SK-N-SH (cell line): ENCODE results near the gene FAM135A. TPM values are rescaled to one million over a fixed set of nuclear protein-coding genes. Genes with fewer than 3 reads are reported as not detected.
A peak's percentile ranks its signal among the peaks of the same experiment; 100 is the strongest.

Experiments
- CTCF ChIA-PET: fragments of 300-600, 350-600 bp; formaldehyde crosslinking; extraction: SDS; loops from one replicate; lab custom pipeline; 2021; lab: Yijun Ruan, JAX
- POLR2A ChIA-PET: fragments of 350-600 bp; sonication (Branson Sonifier 250); formaldehyde crosslinking; extraction: SDS; loops from one replicate; lab custom pipeline; 2020; ENCODE audit warnings: antibody characterized with exemption, inconsistent platforms; lab: Yijun Ruan, JAX
- DNase-seq: peaks from one replicate; pipeline ENCODE4 v3.0.0; 2012
- H2AFZ ChIP-seq: fragments of 200-600 bp; sonication (generic); 2 replicates; pipeline ENCODE4 v1.8.1; 2016; ENCODE audit warnings: antibody characterized with exemption, mild to moderate bottlenecking, low read depth
- H3F3A ChIP-seq: fragments of 200-600 bp; sonication (generic); replicated peaks from 2 replicates; pipeline ENCODE3; 2016; ENCODE audit warnings: antibody characterized with exemption, mild to moderate bottlenecking; ENCODE audit not compliant: insufficient read depth
- H3K27ac ChIP-seq, 2 experiments: fragments of 200-500 bp in 1 of 2; fragments of 200-600 bp in 1 of 2; sonication (Bioruptor generic) in 1 of 2; sonication (generic), shearing (Covaris generic) in 1 of 2; 2 replicates each; pipeline versions ENCODE4 v1.5.1 to v1.6.1; 2014 to 2016; ENCODE audit warnings: low read depth in 2 of 2, inconsistent platforms in 1 of 2, low read length in 1 of 2, mild to moderate bottlenecking in 1 of 2, mixed read lengths in 1 of 2
- H3K27me3 ChIP-seq: fragments of 200-600 bp; sonication (generic), shearing (Covaris generic); 2 replicates; pipeline ENCODE4 v1.6.1; 2016; ENCODE audit warnings: mixed run types; ENCODE audit not compliant: insufficient read depth
- H3K36me3 ChIP-seq, 2 experiments: fragments of 200-500 bp in 1 of 2; fragments of 200-600 bp in 1 of 2; sonication (Bioruptor generic) in 1 of 2; sonication (generic) in 1 of 2; replicated peaks in 1 of 2; 2 replicates each; pipeline versions ENCODE3 to v1.5.1; 2014 to 2016; ENCODE audit warnings: low read length in 1 of 2, mild to moderate bottlenecking in 1 of 2; ENCODE audit not compliant: insufficient read depth in 2 of 2, control insufficient read depth in 1 of 2
- H3K4me1 ChIP-seq, 2 experiments: fragments of 200-500 bp in 1 of 2; fragments of 200-600 bp in 1 of 2; sonication (Bioruptor generic) in 1 of 2; sonication (generic), shearing (Covaris generic) in 1 of 2; 2 replicates each; pipeline versions ENCODE4 v1.5.1 to v1.6.1; 2014 to 2016; ENCODE audit warnings: low read depth in 1 of 2, low read length in 1 of 2, mixed run types in 1 of 2; ENCODE audit not compliant: insufficient read depth in 2 of 2, control insufficient read depth in 1 of 2
- H3K4me2 ChIP-seq: fragments of 200-600 bp; sonication (generic), shearing (Covaris generic); 2 replicates; pipeline ENCODE4 v1.6.1; 2017; ENCODE audit warnings: mixed run types
- H3K4me3 ChIP-seq, 2 experiments: fragments of 200-500 bp in 1 of 2; fragments of 200-600 bp in 1 of 2; sonication (Bioruptor generic) in 1 of 2; sonication (generic), shearing (Covaris generic) in 1 of 2; 2 replicates each; pipeline versions ENCODE4 v1.5.1 to v1.8.1; 2014 to 2016; ENCODE audit warnings: low read depth in 2 of 2, inconsistent platforms in 1 of 2, low read length in 1 of 2, mild to moderate bottlenecking in 1 of 2, mixed read lengths in 1 of 2, moderate library complexity in 1 of 2
- H3K79me2 ChIP-seq: fragments of 200-600 bp; sonication (generic); 2 replicates; pipeline ENCODE4 v1.8.1; 2017; ENCODE audit warnings: mild to moderate bottlenecking; ENCODE audit not compliant: insufficient read depth
- H3K9ac ChIP-seq: fragments of 200-600 bp; sonication (generic); 2 replicates; pipeline ENCODE4 v1.6.1; 2017; ENCODE audit warnings: mixed run types
- H3K9me2 ChIP-seq: fragments of 200-600 bp; sonication (generic); 2 replicates; pipeline ENCODE4 v1.6.1; 2017; ENCODE audit warnings: mixed run types
- H3K9me3 ChIP-seq: fragments of 200-600 bp; sonication (generic); 2 replicates; pipeline ENCODE4 v1.6.1; 2017; ENCODE audit warnings: mixed run types, mild to moderate bottlenecking, moderate library complexity
- H4K20me1 ChIP-seq: fragments of 200-600 bp; sonication (generic); 2 replicates; pipeline ENCODE4 v1.6.1; 2017; ENCODE audit warnings: mild to moderate bottlenecking, mixed run types; ENCODE audit not compliant: insufficient read depth
- EZH2phosphoT487 ChIP-seq: fragments of 200-600 bp; sonication (generic); IDR thresholded peaks from 2 replicates; pipeline ENCODE4 v1.6.1; 2017; ENCODE audit warnings: low read depth, mixed run types, mild to moderate bottlenecking, antibody characterized with exemption, moderate library complexity, borderline replicate concordance
- FOXM1 ChIP-seq: IDR thresholded peaks from 2 replicates; pipeline ENCODE4 v1.4.0; 2012; ENCODE audit warnings: low read depth, mild to moderate bottlenecking
- MEF2A ChIP-seq: IDR thresholded peaks from 2 replicates; pipeline ENCODE4 v1.4.0; 2012; ENCODE audit warnings: low read depth, borderline replicate concordance
- NRF1 ChIP-seq: IDR thresholded peaks from 2 replicates; pipeline ENCODE4 v1.6.1; 2012; ENCODE audit warnings: low read depth, mild to moderate bottlenecking, low read length
- POLR2AphosphoS5 ChIP-seq: IDR thresholded peaks from 2 replicates; pipeline ENCODE4 v1.6.1; 2012; ENCODE audit warnings: low read depth, low read length
- RCOR1 ChIP-seq: fragments of 150-350 bp; IDR thresholded peaks from 2 replicates; pipeline ENCODE4 v1.6.1; 2017; ENCODE audit warnings: antibody characterized with exemption, low read length
- RFX5 ChIP-seq: IDR thresholded peaks from 2 replicates; pipeline ENCODE4 v1.6.1; 2012; ENCODE audit warnings: mild to moderate bottlenecking, improper control_type of control experiment, low read length
- SIN3A ChIP-seq: IDR thresholded peaks from 2 replicates; pipeline ENCODE4 v1.6.1; 2012; ENCODE audit warnings: low read depth, mild to moderate bottlenecking, low read length, moderate library complexity, borderline replicate concordance
- TCF12 ChIP-seq: IDR thresholded peaks from 2 replicates; pipeline ENCODE4 v1.4.0; 2012
- whole genome bisulfite sequencing: methylation state at CpG from one replicate; pipeline ENCODE4 v1.1.6; 2017; ENCODE audit warnings: low lambda C conversion rate; 5-methylcytosine and 5-hydroxymethylcytosine counted together
- polyA plus RNA-seq, 3 experiments: library from polyadenylated mRNA; depleted of rRNA; stranded (reverse); fragments of >200 nt; gene quantifications; 2 replicates each; pipeline ENCODE4 v1.2.3, GENCODE V29; 2012
- TF ChIP-seq, protein P1 (sequence below): IDR thresholded peaks from 2 replicates; pipeline ENCODE4 v1.4.0; 2012; ENCODE audit warnings: low read depth, borderline replicate concordance
- TF ChIP-seq, protein P2 (sequence below): IDR thresholded peaks from 2 replicates; pipeline ENCODE4 v1.4.0; 2012; ENCODE audit warnings: low read depth, borderline replicate concordance

FAM135A gene
- polyA plus RNA-seq, 1 of the 3 experiments (the other 2 are of a cell fraction): 2.6 TPM

DNA sequence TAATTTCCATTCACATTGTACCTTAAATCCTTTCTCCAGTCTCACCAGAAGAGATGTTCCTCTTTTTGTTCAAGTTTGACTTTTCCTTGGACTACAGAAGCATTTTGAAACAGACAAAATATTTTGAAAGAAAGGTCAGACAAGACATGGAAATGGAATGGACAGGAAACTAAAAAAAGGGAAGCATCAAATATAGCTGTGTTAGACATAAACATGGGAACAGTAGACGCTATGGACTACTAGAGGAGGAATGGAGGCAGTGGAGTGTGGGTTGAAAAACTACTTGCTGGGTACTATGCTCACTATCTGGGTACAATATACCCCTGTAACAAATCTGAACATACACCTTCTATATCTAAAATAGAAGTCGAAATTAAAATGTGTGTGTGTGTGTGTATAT, 4.1 kb upstream of the FAM135A start:
- TF ChIP-seq, protein P1, sequence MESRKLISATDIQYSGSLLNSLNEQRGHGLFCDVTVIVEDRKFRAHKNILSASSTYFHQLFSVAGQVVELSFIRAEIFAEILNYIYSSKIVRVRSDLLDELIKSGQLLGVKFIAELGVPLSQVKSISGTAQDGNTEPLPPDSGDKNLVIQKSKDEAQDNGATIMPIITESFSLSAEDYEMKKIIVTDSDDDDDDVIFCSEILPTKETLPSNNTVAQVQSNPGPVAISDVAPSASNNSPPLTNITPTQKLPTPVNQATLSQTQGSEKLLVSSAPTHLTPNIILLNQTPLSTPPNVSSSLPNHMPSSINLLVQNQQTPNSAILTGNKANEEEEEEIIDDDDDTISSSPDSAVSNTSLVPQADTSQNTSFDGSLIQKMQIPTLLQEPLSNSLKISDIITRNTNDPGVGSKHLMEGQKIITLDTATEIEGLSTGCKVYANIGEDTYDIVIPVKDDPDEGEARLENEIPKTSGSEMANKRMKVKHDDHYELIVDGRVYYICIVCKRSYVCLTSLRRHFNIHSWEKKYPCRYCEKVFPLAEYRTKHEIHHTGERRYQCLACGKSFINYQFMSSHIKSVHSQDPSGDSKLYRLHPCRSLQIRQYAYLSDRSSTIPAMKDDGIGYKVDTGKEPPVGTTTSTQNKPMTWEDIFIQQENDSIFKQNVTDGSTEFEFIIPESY: no peak
- no peak for TF ChIP-seq MEF2A
- no peak for TF ChIP-seq FOXM1
- TF ChIP-seq TCF12: no peak
- TF ChIP-seq POLR2AphosphoS5: no peak
- no peak for TF ChIP-seq NRF1
- TF ChIP-seq, protein P2, sequence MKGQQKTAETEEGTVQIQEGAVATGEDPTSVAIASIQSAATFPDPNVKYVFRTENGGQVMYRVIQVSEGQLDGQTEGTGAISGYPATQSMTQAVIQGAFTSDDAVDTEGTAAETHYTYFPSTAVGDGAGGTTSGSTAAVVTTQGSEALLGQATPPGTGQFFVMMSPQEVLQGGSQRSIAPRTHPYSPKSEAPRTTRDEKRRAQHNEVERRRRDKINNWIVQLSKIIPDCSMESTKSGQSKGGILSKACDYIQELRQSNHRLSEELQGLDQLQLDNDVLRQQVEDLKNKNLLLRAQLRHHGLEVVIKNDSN: no peak
- TF ChIP-seq EZH2phosphoT487: no peak
- Histone ChIP-seq H3K27ac (no peak overlapping the region), H3K9ac (no peak overlapping the region), H3K4me1 (peaks cover 0 to 6% of the 10 kb centered on the region in 2 experiments; a peak in 3 of 4 replicates), H3K79me2 (no peaks in the 10 kb centered on the region), H3K36me3 (no peaks in the 10 kb centered on the region), H4K20me1 (no peaks in the 10 kb centered on the region), H3K4me3 (no peak overlapping the region), H3K4me2 (no peak overlapping the region), H3F3A (peaks cover 5% of the 10 kb centered on the region), H3K27me3 (no peaks in the 10 kb centered on the region), H3K9me3 (no peaks in the 10 kb centered on the region), H2AFZ (no peak overlapping the region), H3K9me2 (no peaks in the 10 kb centered on the region)
- POLR2A ChIA-PET: no interaction called here
- no peak for DNase-seq
- 72% methylated on average over 2 of the region's 2 CpGs for WGBS
- CTCF ChIA-PET: interaction anchor here (0.6 kb wide), 1 partner anchor 207 kb away, joined by 3 read pairs; no protein-coding TSS in a partner anchor

DNA sequence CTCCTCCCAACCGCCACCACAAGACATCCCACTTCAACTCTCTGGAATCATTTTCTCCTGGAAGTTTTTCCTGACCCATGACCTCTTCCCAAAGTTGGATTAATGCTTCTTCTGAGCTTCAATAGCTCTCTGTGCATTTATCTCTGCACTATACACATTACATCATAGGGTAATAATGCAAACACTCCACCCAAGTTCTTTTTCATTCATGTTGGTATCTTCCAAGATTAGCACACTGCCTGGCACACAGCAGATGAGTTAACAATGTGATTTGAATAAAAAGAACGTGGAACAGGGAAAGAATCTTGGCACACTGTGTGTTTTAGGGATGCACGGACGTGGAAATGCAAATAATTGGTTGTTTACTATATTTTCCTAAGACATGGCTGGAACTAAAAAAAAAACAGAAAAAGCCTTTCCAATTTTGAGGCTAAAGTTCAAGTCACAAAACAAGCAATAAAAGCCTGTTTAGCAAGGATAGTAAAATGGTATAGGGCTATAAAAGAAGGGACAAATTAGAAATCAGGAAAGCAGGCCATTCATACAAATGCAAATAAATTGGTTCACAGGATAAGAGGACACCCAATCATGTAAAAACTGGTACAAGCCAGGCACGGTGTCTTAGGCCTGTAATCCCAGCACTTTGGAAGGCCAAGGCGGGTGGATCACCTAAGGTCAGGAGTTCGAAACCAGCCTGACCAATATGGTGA, 1.6 kb upstream of the FAM135A start:
- WGBS: 94% methylated on average over 7 of the region's 7 CpGs
- CTCF ChIA-PET: no interaction called here
- Histone ChIP-seq H3K9ac (no peak overlapping the region), H3F3A (peaks cover 5% of the 10 kb centered on the region), H3K27me3 (no peaks in the 10 kb centered on the region), H3K79me2 (no peaks in the 10 kb centered on the region), H3K4me2 (peak overlapping the region; percentile 86), H2AFZ (0 out of 2 replicates have a peak overlapping the region, but pooled peaks have one; percentile 100), H3K4me3 (peak overlapping the region in 1 of 2 experiments; percentile 95; a peak in 2 of 4 replicates), H3K27ac (no peak overlapping the region), H3K4me1 (peaks cover 0 to 8% of the 10 kb centered on the region in 2 experiments; a peak in 3 of 4 replicates), H3K9me3 (no peaks in the 10 kb centered on the region), H3K9me2 (no peaks in the 10 kb centered on the region), H4K20me1 (no peaks in the 10 kb centered on the region), H3K36me3 (no peaks in the 10 kb centered on the region)
- DNase-seq: no peak
- TF ChIP-seq RFX5: no peak
- no peak for TF ChIP-seq SIN3A
- no peak for TF ChIP-seq RCOR1
- POLR2A ChIA-PET: no interaction called here
